Measurements from ENCODE around the gene PVR.
"Not testable (repeated sequence)": the region's sequence is repeated elsewhere in the genome, so short reads cannot be mapped to it uniquely, and the experiment has no call there.

PVR gene

DNA sequence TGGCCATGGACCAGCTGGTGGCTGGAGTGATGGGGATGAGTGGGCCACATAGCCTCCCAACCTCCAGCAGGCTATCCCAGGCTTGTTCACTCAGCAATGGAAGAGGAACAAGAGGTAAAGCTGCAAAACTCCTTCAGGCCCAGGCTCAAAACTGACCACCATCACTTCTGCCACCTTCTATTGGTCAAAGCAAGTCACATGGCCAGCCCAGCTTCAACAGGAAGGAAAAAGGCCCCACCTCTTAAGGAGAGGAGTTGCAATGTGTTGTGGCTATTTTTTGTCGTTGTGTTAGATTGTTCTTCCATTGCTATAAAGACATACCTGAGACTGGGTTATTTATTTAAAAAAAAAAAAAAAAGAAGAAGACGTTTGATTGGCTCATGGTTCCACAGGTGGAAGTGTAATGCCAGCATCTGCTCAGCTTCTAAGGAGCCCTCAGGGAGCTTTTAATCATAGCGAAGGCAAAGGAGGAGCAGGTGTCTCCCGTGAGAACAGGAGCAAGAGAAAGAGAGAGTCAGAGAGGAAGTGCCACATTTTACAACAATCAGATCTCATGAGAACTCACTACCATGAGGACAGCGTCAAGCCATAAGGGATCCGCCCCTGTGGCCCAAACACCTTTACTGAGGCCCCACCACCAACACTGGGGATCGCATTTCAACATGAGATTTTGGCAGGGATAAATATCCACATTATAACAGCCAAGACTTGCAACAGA is 24.9 kb upstream of the PVR start:
- TF ChIP-seq, protein P1, sequence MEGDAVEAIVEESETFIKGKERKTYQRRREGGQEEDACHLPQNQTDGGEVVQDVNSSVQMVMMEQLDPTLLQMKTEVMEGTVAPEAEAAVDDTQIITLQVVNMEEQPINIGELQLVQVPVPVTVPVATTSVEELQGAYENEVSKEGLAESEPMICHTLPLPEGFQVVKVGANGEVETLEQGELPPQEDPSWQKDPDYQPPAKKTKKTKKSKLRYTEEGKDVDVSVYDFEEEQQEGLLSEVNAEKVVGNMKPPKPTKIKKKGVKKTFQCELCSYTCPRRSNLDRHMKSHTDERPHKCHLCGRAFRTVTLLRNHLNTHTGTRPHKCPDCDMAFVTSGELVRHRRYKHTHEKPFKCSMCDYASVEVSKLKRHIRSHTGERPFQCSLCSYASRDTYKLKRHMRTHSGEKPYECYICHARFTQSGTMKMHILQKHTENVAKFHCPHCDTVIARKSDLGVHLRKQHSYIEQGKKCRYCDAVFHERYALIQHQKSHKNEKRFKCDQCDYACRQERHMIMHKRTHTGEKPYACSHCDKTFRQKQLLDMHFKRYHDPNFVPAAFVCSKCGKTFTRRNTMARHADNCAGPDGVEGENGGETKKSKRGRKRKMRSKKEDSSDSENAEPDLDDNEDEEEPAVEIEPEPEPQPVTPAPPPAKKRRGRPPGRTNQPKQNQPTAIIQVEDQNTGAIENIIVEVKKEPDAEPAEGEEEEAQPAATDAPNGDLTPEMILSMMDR (IDR thresholded peaks at IDR 0.05; ENCODE audit: control insufficient read depth, extremely low read depth, insufficient read depth): no peak
- H3K4me3 ChIP-seq (ENCODE audit: low read depth, low read length): no peak overlapping the region
- no peak for DNase-seq (ENCODE audit: low read depth)

DNA sequence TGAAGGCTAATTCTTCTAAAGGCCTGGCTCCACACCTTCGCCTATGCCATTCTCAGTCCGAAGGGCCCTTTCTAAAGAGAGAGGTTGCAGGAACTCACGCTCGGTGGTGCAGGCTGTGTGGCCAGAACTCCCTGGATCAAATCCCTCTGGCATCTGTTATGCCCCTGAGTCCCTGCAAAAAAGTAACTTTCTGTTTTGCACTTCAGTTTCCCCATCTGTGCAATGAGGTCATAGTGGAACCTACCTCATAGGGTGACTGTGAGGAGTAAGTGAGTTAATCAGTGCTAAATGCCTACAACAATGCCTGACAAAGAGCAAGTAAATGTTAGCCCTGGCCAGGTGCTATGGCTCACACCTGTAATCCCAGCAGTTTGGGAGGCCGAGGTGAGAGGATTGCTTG is 23.0 kb upstream of the PVR start:
- TF ChIP-seq, protein P1 (IDR thresholded peaks at IDR 0.05; ENCODE audit: control insufficient read depth, extremely low read depth, insufficient read depth): no peak
- H3K4me3 ChIP-seq (ENCODE audit: low read depth, low read length): no peak overlapping the region
- DNase-seq (ENCODE audit: low read depth): no peak

DNA sequence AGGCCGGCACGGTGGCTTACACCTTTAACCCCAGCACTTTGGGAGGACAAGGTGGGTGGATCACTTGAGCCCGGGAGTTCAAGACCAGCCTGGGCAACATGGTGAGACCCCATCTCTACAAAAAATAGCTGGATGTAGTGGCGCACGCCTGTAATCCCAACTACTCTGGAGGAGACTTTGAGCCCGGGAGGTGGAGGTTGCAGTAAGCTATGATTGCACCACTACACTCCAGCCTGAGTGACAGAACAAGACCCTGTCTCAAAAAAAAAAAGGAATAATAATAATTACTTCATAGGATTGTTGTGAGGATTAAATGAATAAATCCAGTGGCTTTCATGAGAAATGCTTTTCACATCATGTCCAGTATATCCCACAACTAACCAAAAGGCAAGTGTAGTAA is 22.3 kb upstream of the PVR start:
- no peak for DNase-seq (ENCODE audit: low read depth)
- H3K4me3 ChIP-seq (ENCODE audit: low read depth, low read length): no peak overlapping the region
- TF ChIP-seq, protein P1 (IDR thresholded peaks at IDR 0.05; ENCODE audit: control insufficient read depth, extremely low read depth, insufficient read depth): no peak

DNA sequence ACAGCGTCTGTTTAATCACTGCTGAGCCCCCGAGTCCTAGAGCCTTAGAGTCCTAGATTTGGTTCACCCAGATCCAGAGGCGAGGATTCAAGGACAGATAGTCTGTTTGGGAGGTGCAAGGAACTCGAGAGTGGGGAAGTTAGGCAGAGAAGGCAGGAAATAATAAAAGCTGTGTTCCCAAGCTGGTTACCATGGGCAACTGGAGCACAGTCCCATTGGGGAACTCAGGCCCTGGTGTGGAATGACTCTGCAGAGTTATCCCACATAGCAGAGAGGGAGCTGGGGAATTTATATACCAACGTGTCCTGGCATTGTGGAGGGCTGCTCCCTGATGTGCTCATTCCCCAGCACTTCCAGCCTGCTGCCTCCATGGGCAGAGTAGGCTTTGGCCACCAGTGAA is 20.6 kb upstream of the PVR start:
- no peak overlapping the region for H3K4me3 ChIP-seq (ENCODE audit: low read depth, low read length)
- no peak for DNase-seq (ENCODE audit: low read depth)
- TF ChIP-seq, protein P1 (IDR thresholded peaks at IDR 0.05; ENCODE audit: control insufficient read depth, extremely low read depth, insufficient read depth): no peak

DNA sequence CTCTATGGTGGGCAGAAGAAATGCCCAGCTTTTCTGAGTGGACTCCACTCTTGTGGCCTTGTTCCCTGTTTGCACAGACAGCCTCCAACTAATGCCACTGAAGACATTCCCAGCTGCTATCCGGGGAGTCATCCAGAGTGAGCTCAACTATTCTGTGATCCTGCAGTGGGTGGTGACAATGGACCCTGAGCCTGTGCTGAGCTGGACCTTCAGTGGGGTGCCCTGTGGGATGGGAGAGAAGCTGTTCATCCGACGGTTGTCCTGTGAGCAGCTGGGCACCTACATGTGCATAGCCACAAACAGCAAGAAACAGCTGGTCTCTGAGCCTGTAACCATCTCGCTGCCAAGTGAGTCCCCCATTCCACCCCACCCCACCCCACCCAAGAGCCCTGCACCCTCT is 20.1 kb upstream of the PVR start:
- no peak for DNase-seq (ENCODE audit: low read depth)
- no peak overlapping the region for H3K4me3 ChIP-seq (ENCODE audit: low read depth, low read length)
- TF ChIP-seq, protein P1 (IDR thresholded peaks at IDR 0.05; ENCODE audit: control insufficient read depth, extremely low read depth, insufficient read depth): no peak

DNA sequence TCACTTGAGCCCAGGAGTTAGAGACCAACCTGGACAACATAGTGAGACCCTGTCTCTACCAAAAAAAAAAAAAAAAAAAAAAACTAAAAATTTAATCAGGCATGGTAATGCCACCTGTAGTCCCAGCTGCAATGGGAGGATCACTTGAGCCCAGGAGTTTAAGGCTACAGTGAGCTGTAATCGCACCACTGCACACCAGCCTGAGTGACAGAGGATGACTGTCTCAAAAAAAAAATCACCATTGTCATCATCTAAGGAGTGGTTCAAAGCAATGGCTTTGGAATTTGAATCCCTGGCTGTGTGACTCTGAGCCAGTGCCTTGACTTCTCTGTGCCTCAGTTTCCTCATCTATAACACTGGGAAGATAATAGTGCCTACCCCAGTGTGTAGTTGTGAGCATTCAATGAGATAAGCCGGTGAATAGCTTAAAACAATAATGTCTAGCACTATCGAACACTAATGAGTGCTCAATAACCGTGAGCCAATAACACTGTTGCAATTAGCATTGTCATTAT is 18.8 kb upstream of the PVR start:
- TF ChIP-seq, protein P1 (IDR thresholded peaks at IDR 0.05; ENCODE audit: control insufficient read depth, extremely low read depth, insufficient read depth): no peak
- no peak overlapping the region for H3K4me3 ChIP-seq (ENCODE audit: low read depth, low read length)
- no peak for DNase-seq (ENCODE audit: low read depth)

DNA sequence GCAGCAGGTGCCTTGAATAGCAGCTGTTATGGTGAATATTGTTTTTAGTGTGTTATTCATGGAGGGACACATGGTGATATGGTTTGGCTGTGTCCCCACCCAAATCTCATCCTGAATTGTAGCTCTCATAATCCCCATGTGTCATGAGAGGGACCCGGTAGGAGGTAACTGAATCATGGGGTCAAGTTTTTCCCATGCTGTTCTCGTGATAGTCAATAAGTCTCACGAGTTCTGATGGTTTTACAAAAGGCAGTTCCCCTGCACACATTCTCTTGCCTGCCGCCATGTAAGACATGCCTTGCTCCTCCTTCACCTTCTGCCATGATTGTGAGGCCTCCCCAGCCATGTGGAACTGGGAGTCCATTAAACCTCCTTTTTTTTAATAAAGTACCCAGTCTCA is 18.1 kb upstream of the PVR start:
- not testable (repeated sequence) for H3K4me3 ChIP-seq (ENCODE audit: low read depth, low read length); DNase-seq (ENCODE audit: low read depth)
